ENCODE data around the gene TRAF4. TPM values are rescaled to one million over a fixed set of nuclear protein-coding genes. Genes with fewer than 3 reads are reported as not detected.
A peak's percentile ranks its signal among the peaks of the same experiment; 100 is the strongest.

The TRAF4 gene
- 15.2 TPM for total RNA-seq (ENCODE audit: insufficient read depth, low replicate concordance)

- DNase-seq (ENCODE audit: low spot score): peak; percentile 88
These were observed at the start of gene TRAF4 for GRCh38 chr17:28743243-28744103. Gene TRAF4 (plus strand): TSS chr17:28744011. CDS start chr17:28744113, 102 bp downstream.

GRCh38 chr17:28698253-28698941, 45.4 kb upstream of the TRAF4 start:
- DNase-seq (ENCODE audit: low spot score): no peak

- DNase-seq (ENCODE audit: low spot score): no peak
These were observed 43.5 kb upstream of the TRAF4 start for GRCh38 chr17:28700278-28700677.

- DNase-seq (ENCODE audit: low spot score): no peak
These were observed 42.9 kb upstream of the TRAF4 start for GRCh38 chr17:28700830-28701492.

- DNase-seq (ENCODE audit: low spot score): no peak
These were observed 41.6 kb upstream of the TRAF4 start for GRCh38 chr17:28702026-28702751.

- DNase-seq (ENCODE audit: low spot score): no peak
These were observed 41.1 kb upstream of the TRAF4 start for GRCh38 chr17:28702752-28703150.

- DNase-seq (ENCODE audit: low spot score): no peak
These were observed 40.1 kb upstream of the TRAF4 start for GRCh38 chr17:28703552-28704218.

GRCh38 chr17:28704219-28704858, 39.5 kb upstream of the TRAF4 start:
- no peak for DNase-seq (ENCODE audit: low spot score)

GRCh38 chr17:28705074-28705659, 38.6 kb upstream of the TRAF4 start:
- no peak for DNase-seq (ENCODE audit: low spot score)

GRCh38 chr17:28705728-28706334, 38.0 kb upstream of the TRAF4 start:
- DNase-seq (ENCODE audit: low spot score): no peak

- no peak for DNase-seq (ENCODE audit: low spot score)
These were observed 37.1 kb upstream of the TRAF4 start for GRCh38 chr17:28706471-28707338.

- DNase-seq (ENCODE audit: low spot score): no peak
These were observed 36.5 kb upstream of the TRAF4 start for GRCh38 chr17:28707339-28707720.

- DNase-seq (ENCODE audit: low spot score): peak; percentile 96
These were observed 32.7 kb upstream of the TRAF4 start for GRCh38 chr17:28710861-28711722.

- DNase-seq (ENCODE audit: low spot score): no peak
These were observed 32.1 kb upstream of the TRAF4 start, which contains the start of gene PROCA1 for GRCh38 chr17:28711723-28712031. Gene PROCA1 (minus strand): TSS chr17:28711888. CDS start chr17:28711660, 228 bp downstream.

- peak; percentile 56 for DNase-seq (ENCODE audit: low spot score)
These were observed 31.6 kb upstream of the TRAF4 start for GRCh38 chr17:28712032-28712704.

- DNase-seq (ENCODE audit: low spot score): no peak
These were observed 31.0 kb upstream of the TRAF4 start for GRCh38 chr17:28712705-28713415.

- DNase-seq (ENCODE audit: low spot score): no peak
These were observed 29.5 kb upstream of the TRAF4 start for GRCh38 chr17:28714281-28714680.

Measured in umbilical cord (tissue), 2 donors.